ENCODE results near the gene TGFBI. TPM values are rescaled to one million over a fixed set of nuclear protein-coding genes. Genes with fewer than 3 reads are reported as not detected.

TGFBI gene
- total RNA-seq, 1 donor from 2014 or later, result 758 TPM

DNA sequence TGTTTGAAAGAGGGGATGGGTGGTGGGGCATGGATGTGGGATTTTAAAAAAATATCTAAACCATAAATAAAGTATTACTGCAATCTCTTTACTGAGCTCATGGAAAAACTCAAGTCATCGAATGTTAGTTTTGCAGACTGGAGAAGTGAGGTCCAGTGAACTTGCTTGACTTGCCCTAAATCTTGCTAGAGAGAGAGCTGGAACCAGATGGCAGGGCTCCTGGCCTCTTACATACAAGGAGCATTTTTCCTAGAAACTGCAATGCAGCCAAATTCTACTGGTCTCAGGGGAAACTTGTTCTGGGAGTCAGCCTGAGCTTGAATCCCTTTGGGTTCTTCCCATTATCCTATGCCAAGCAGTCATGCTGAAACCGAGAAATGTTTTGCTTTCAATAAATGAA, 2.9 kb upstream of the TGFBI start:
- no peak for DNase-seq (ENCODE audit: low read depth)

DNA sequence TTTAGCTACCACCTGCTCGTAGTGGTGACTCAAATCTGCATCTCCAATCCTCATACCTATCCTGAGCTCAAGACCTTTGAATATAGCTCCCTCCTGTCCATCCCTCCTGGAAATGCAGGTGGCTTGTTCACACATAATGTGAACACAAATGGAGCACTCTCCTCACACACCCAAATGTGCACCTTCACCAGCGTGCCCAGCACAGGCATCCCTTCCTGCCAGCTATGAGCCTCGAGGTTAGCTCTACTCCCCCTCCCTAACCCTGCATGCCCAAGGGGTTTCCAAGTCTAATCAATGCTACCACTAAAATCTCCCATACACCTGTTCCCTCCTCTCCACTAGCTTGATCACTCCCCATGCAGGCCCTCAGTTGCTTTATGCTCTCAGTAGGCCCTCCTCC, 2.2 kb upstream of the TGFBI start:
- no peak for DNase-seq (ENCODE audit: low read depth)

DNA sequence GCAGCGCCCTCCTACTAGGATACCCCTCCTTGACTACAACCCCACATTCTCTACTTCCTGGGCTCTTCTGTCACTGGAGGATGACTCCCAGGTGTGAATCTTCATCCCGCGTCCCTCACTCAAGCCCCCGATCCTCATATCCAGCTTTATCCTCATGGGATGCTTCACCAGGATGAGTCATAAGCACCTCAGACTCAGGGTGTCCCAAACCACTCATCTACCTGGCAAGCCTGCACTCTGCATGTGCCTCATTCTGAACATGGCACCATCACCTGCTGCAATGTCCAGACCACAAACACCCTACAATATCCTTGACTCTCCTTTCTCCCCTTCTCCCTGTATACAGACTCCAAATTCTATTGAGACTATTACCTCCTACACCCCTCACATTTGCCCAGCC, 1.5 kb upstream of the TGFBI start:
- no peak for DNase-seq (ENCODE audit: low read depth)

DNA sequence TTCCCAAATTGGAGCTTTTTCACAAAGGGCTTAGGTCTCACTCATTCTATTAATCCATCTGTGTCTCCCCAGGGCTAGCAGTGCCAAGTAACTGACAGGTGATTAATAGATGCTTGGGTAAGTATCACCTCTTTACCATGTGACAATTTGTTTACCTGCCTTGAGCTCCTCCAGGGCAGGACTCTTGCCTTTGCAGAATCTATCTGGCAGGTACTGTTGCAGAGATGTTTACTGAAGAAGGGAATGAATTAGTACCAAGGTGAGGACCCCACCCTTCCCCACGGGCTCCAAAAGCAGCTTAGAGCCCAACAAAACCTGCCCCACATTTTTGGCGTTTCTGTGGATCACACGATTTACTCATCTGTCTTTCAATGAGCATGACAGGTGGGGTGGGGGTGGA, 698 bp upstream of the TGFBI start:
- DNase-seq (ENCODE audit: low read depth), result no peak

DNA sequence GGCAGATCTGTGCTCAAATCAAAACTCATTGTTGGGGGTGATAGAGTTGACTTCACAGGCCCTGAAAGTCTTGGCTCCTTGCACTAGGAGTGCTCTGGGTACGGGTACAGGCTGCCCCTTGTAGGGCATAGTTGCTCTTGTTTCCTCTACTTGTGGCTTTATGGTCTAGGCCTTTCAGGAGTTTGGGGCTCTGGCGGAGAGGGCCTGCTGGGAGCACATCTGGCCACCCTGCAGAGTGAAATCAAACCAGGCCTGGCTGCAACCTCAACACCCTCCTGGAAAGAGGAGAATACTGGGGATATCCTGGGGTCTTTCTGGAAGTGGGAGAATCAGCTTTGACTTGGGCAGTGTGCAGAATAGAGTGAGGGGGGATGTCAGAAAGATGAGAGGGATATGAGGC, 1.5 kb downstream of the TGFBI start:
- no peak for DNase-seq (ENCODE audit: low read depth)

DNA sequence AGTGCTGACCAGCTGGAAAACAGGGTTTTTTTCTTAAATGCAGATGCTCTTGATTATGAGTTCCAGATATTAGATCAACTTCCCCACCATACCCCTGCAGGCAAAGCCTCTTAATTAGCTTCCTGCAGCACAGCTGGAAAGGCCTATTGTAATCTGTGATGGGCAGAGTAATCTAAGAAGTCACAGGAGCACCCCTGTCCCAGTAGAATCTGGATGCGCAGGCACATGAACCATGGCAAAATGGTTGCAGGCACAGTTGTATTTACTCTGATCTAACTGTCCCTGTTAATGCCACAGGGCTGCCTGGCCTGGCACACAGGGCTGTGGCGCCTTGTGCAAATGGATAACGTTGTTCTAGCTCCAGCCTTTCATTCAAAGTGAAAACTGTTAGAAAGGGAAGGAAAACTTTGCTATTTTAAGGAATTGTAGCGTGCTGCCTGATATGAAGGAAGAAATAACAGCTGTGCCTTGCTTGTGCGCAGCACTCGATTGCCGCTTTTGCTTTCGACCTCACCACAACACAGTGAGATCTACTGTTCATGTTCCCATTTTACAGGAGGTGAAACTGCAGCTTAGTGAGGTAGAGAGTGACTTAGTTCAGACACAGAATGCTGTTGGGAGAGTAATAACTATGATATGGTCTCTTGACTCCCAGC, 2.3 kb downstream of the TGFBI start:
- DNase-seq (ENCODE audit: low read depth), result peak; percentile 30

DNA sequence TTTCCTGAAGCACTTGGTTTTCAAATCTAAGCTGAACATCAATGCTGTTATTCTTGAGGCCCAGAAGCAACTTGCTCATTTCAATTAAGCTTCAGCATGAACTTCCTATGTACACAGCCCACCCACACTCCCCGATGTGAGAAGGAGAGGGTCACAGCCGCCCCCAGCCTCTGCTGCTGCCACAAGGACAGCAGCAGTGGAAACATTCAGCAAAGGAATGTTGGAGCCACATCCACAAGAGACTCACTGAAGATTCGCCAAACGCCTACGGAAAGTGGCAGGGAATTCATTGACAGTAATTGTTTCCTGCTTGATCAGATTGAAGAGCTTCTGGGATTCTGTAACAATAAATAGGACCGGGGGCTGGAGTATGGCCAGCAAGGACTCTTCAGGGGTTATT, 2.9 kb downstream of the TGFBI start:
- DNase-seq (ENCODE audit: low read depth), result peak; percentile 40

DNA sequence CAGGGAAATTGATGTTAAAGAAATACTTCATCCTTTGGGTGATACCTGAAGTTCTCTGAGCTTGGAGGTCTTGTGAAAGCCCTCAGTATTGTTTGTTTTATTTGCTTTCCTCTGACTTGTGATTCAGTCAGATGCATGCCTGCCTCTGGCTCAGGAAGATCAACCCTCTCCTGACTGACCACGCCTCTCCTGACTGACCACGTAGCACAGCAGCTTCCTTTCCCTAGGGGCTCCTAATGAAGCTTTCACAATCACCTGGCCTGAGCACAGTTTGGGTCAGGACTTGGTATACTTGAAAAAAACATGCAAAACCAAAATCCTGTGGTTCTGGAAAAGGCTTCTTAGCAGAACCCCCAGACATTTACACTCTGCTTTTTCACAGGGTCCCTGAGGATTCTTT, 3.8 kb downstream of the TGFBI start:
- peak; percentile 25 for DNase-seq (ENCODE audit: low read depth)

DNA sequence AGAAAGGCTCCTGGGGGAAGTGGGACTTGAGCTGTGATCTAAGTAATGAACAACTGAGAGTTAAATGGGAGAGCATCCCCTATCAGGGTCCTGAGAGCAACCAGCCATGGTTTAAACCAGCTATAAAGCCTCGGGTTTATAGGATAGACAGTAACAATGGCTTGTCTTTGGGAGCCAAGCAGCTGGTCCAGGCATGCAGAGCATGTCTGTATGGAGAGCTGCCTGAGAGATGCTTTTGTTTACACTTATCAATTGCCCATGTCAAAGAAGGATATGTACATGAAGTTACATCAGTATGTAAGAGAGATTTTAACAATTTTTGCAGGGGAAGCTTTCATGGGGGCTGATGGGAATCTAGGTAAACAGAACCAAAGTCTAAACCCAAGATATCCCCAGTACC, 4.4 kb downstream of the TGFBI start:
- DNase-seq (ENCODE audit: low read depth), result no peak

DNA sequence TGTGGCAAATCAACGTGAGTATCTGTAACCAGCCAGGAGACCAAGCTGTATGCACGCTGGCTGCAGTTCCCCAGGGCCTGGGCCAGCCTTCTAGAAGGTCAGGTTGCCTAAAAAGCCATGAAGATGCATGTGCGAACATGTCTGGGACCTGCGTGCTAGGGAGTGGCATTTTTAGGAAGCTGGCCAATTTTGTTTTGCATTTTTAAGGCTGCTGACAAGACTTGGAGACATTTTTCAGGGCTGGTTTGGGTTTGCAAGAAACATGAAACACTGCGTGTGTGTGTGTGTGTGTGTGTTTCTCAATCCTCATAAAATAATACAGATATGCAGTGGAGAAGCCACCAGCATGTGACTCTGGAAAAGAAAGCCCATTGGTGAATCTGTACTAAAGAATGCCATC, 5.1 kb downstream of the TGFBI start:
- peak; percentile 52 for DNase-seq (ENCODE audit: low read depth)

DNA sequence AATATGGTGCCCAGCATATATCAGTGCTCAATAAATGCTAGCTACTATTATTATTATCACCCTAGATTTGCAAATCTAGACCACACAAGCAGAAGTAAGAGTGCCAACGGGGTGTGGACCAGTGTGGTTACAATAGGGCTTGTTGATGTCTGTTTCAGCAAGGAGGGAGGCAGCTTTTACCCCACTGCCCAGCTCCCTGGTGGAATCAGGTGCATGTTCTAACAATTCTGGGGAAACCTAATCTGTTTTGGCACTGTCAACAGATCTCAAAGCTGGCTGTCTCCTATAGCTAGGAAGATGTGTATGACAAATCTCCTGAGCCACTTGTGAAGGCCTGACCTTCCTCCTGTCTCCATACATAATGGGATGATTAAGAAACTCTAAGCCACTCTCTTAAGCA, 5.7 kb downstream of the TGFBI start:
- peak; percentile 12 for DNase-seq (ENCODE audit: low read depth)

DNA sequence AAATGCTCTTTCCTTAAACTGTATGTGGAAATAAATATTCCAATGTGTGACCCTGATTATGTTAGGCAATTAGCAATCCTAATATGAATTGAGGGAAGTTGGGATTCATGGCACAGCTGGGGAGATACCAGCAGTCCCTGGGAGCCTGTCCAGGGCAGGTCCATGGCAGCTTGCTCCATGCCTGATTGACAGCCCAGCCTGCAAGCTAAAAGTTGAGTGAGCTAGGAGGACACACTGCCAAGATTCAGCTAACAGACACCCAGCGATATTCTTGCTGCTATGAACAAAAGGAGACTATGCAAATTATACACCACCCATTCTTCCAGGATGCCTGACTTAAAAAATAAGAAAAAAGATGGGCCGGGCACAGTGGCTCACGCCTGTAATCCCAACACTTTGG, 6.2 kb downstream of the TGFBI start:
- peak; percentile 95 for DNase-seq (ENCODE audit: low read depth)

DNA sequence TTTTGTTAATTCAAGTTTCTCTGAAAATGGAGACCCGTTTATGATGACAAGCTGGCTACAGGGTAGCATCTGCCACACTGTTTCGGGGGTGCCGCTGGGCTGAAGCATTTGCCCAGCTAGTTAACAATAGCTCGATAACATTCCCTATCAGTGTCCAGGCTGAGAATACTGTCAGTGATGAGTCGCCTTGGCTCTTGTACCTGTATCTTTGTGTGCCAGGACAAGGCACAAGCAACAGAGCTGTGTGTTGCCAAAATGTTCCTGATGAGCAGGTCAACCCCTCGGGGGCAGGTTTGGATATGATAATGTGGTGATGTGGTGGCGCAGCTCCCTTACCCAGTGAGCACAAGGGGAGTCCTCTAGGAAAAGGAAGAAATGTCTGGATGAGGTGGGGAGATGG, 7.0 kb downstream of the TGFBI start:
- DNase-seq (ENCODE audit: low read depth), result peak; percentile 32

DNA sequence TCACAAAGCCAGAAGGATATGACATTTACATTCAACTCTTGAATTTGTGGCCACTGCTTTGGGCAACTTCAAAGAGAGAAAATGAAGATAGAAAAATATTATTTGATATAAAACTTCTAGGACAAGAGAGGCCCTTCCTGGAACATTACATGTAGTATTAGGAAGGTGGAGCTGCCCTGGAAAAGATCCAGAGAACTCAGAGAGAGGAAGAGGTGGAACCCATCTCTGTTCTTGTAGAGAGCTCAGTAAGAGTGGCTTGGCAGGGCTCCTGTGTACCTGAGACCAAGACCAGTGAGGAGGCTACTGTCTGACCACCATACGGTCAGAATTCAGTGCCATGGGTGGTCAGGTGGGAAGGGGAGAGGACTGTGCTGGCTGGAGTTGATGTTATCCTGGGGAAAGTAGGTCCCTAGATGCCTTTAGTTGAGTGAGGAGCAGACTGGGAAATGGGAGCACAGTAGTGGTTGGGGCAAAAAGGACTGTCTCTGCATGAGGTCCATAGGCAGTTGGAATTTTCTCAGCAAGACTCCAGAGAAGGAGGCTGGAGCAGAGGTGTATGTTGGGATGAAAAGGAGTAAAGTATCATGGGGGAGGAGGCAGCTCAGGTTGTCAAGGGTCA, 7.6 kb downstream of the TGFBI start:
- DNase-seq (ENCODE audit: low read depth), result no peak

DNA sequence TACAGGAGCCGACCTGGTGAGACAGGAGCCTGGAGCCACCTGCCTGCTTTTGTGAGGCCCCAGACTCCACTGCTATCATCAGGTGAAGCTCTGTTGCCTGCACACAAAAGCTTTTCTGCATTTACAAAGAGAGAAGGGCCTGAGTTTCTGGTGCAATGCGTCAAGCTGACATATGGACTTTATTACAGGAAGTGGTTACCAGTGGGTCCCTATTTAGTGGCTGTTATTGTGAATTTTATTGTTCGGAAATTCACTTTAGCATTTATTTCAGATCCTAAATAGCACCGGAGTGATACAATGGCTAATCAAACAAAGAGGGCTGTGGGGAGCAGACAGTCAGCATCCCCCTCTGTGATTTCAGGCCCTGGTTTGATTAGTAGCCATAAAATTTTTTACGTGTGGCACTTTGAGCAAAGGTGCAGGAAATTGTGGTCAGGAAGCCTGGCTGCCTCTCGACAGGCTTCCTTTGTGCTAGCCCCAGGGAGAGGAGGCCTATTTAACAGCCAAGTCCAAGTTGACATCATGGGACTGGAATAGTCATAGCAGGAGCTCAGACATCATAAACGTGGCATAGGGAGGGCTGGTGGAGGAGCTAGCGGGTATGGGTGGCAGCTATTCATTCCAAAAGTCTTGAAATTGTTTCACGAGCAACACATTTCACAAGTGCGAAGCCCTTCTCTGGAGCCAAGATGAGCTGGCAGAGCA, 8.4 kb downstream of the TGFBI start:
- DNase-seq (ENCODE audit: low read depth), result peak; percentile 79

DNA sequence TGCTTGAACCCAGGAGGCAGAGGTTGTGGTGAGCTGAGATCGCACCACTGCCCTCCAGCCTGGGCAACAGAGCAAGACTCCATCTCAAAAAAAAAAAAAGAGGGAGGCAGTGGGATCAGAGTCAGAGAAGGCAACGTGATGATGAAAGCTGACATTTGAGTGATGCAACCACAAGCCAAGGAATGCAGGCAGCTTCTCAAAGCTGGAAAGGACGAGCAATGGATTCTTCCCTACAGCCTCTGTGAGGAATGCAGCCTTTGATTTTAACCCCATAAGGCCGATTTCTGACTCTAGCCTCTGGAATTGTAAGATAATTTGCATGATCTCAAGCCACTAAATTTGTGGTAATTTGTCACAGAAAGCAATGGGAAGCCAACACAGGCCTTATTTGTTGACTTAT, 9.8 kb downstream of the TGFBI start:
- DNase-seq (ENCODE audit: low read depth), result peak; percentile 30

DNA sequence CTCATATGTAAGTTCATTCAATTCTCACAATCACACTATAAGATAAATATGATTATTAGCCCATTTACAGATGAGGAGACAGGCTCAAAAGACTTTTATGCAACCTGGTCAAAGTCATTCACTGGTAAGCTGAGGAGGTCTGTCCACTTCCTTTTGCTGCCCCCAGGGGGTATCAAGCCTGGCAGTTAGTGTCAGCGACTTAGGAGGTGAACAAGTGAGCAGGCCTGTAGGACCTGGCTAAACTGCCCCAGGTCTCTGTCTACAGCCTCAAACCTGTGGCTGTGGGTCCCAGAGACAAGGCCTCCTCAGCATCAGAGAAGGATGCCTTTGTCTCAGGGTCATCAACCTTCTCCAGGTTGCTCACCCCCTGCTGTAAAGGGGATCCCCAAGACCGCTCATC, 10.4 kb downstream of the TGFBI start:
- no peak for DNase-seq (ENCODE audit: low read depth)

DNA sequence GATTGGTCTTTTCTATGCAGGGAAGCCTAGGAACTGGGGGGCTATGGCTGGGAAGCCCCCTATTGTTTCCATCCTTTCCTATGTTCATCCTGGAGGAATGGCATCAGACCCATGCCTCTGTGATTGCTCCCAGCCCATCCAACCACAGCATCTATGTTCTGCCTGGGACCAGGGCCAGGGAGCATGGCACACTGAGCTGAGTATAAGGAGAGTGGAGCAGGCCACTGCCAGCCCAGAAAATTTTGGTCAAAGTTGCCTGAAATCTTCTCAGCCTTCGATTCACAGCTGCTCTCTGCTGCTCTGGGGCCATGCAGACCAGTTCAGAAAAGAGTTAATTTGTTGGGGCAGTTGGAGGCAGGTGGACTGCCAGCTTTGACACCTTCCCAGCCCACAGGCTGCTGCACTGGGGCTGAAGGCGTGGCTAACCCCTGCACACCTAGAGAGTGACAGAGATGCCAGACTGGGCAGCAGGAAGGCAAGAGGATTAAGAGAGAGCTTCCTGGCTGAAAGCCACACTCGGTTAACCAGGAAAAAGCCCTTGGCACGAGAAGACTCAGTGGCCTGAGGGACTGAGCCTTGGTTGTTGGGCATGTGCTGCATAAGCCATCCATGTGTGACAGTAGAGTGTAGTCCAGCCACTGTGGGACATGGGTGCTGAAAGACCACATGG, 12.1 kb downstream of the TGFBI start:
- peak; percentile 85 for DNase-seq (ENCODE audit: low read depth)

DNA sequence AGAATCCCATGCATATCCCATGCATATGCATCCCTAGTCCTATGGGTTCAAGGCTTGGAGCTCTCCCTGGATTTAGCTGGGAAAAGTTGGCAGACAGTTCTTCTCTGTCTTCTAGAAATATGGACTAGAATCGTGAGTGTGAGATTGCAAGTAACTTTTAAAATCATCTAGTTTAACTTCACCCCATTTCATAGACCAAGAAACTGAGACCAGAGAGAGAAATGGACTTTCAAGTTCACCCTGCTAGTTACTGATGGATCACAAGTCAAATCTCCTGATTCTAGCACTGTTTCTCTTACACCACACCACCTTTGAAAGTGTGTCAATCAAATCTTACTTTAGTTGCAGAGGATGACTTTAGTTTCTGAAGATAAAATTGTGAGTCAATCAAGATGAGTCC, 13.4 kb downstream of the TGFBI start:
- no peak for DNase-seq (ENCODE audit: low read depth)

DNA sequence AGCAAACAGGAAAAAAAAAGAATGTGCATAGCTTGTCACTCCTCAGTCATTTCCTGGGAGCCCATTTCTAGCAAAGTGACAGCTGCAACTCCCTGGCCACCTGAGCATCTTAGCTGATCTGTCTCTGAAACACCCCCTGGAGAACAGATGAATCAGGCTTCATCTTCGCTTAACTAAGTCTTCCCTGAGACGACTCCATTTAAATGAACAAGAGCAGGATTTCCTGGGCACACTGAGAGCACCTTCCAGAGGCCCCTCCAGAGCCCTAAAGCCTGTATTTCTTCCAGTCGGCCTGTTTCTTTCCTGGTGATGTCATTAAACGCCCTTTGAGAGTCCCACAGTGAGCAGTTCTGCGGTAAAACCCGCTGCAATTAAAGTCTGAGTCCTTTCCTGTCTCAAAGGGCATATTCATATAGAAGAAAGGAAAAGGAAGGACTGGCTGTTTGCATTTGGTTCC, 13.9 kb downstream of the TGFBI start:
- DNase-seq (ENCODE audit: low read depth), result peak; percentile 60

DNA sequence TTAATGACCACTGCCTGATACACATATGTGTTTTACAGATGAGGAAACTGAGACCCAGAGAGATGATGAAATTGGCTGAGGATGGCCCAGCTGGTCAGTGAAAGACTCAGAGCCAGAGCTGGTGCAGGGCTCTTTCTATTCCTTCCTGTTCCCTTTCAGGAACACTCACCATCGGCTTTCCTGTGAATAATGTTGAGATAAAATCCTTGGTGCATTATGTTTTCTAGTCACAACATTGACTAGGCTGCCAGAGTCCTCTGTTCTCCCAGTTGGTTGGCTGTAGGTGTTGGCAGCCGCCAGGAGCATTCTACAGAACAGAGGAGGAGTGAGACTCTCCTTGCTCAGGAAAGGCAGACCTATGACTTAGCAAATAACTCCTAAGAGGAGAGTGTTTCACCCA, 14.8 kb downstream of the TGFBI start:
- no peak for DNase-seq (ENCODE audit: low read depth)

DNA sequence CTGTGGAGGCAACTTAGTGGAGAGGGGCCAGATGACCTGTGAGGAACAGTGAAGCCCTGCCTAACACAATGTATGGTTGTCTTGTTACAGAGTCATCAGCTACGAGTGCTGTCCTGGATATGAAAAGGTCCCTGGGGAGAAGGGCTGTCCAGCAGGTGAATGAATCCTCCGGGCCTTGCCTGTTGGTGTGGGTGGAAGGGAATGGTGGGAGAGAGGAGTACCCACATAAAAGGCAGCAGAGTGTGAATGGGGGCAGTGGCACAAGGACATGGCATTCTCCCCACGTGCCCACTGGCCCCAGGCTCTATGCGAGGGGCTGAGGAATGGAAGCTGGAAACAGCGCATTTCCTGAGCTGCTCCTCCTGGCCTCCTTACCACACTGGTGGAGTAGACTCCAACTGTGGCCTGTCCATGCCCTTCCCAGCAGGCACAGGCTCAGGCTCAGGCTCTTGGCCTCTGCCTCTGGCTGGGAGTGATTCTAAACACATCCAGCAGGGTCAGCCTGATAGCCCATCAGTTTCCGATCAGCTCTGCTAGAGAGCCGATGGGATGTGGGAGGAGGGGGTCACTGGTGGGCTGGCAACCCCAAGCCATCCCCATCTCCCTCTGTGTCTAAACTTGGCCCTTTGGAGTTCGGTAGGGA, 15.3 kb downstream of the TGFBI start:
- no peak for DNase-seq (ENCODE audit: low read depth)

Data from myocyte (in vitro differentiated cells).